GM19043 (cell line): Measurements from ENCODE around the gene PGAP6.
"Not testable (repeated sequence)": the region's sequence is repeated elsewhere in the genome, so short reads cannot be mapped to it uniquely, and the experiment has no call there.

Experiments
- ATAC-seq: cut with Tn5 transposase; IDR thresholded peaks from one replicate; pipeline ENCODE4 v1.9.1; 2021; ENCODE audit warnings: low read depth; ENCODE audit not compliant: unreplicated experiment

The PGAP6 gene, protein sequence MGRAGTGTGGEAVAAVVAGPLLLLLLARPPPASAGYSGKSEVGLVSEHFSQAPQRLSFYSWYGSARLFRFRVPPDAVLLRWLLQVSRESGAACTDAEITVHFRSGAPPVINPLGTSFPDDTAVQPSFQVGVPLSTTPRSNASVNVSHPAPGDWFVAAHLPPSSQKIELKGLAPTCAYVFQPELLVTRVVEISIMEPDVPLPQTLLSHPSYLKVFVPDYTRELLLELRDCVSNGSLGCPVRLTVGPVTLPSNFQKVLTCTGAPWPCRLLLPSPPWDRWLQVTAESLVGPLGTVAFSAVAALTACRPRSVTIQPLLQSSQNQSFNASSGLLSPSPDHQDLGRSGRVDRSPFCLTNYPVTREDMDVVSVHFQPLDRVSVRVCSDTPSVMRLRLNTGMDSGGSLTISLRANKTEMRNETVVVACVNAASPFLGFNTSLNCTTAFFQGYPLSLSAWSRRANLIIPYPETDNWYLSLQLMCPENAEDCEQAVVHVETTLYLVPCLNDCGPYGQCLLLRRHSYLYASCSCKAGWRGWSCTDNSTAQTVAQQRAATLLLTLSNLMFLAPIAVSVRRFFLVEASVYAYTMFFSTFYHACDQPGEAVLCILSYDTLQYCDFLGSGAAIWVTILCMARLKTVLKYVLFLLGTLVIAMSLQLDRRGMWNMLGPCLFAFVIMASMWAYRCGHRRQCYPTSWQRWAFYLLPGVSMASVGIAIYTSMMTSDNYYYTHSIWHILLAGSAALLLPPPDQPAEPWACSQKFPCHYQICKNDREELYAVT

DNA sequence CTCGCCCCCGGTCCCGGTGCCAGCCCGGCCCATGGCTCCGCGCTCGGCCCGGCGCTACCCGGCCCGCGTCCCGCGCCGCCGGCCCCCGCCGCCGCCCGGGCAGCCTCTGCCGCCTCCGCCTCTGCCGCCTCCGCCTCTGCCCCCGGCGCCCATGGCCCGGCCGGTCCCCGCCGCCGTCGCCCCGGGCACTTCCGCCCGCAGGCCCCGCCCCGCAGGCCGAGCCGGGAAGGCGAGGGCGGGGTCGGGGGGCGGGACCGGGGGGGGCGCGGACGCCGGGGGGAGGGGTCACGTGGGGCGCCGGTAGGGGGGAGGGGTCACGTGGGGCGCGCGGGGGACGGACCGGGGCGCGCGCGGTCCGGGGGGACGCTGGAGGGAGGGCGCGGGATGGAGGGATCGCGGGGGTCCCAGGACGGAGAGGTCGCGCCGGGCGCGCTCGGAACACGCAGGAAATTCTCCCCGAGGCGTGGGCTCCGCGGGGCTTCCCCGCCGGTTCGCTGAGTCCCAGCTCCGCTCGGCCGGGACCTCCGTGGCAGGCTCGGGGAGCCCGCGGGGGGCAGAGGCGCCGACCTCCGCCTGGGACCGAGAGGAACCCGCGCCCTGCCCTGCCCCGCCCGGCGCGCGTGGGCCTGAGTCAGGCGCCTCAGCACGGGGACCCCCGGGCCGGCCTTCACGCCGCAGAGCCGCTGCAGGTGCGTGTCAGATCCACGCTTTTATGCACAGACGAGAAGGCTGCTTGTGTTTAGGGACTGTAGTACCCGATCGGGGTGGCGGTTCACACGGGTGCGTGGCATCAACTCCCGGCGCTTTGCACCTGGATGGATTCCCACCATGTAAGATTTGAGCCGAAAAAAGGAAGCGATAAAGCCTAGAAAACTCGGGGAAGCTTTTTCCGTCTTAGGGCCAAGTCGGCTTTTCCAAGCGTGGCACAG, at the start of gene PGAP6:
TSS of gene PGAP6 (minus strand) at position 190 of the 929 bp plus-strand sequence. CDS start at position 33, 157 bp downstream.
- ATAC-seq = no peak

DNA sequence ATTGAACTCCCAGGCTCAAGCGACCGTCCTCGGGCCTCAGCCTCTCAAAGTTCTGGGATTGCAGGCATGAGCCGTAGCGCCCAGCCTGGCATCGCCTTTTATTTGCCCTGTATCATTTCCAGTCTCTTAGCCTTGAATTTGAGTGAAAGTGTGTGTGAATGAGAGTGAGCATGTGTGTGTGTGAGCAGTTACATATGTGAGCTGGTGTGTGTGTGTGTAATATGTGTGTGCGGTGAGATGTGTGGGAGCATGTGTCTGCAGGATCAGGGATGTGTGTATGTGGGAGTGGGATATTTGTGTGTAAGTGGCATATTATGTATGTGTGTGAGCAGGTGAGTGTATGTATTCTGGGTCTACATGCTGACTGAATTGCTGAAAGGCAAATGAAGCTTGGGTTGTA, 49.1 kb upstream of the PGAP6 start:
- no peak for ATAC-seq

DNA sequence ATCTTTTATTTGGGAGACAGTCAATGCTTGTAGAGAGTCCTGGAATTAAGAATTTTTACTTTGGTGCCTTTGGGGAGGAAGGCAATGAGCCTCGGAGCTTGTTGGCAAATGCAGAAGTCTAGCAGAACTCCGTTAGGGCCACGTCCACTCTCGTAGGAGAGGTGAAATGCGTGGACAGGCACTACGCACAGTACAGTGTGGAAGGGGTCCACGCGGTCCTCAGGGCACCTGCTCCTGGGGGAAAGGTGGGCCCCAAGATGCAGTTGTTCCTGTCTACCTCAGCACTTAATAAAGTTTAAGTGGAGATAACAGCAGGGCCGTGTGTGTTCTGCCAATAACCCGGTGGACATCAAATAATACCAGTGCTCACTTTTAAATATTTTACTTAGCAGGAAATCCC, 45.5 kb upstream of the PGAP6 start:
- no peak for ATAC-seq

DNA sequence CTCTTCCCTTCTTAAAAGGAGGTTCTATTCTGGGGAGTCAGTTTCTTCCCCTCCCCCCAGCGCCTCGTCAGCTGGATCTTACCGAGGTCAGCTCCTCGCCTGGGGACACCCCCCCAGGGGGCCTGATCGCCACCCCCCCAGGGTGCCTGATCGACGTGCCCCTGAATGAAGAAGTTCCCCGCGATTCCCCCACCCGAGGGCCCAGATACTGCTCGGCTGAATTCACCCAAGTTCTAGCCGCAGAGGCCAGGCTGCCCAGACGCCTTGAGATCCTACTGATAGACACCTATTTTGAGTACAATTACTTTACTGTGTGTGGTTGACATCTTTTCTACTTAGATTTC, 45.1 kb upstream of the PGAP6 start:
- ATAC-seq = no peak

DNA sequence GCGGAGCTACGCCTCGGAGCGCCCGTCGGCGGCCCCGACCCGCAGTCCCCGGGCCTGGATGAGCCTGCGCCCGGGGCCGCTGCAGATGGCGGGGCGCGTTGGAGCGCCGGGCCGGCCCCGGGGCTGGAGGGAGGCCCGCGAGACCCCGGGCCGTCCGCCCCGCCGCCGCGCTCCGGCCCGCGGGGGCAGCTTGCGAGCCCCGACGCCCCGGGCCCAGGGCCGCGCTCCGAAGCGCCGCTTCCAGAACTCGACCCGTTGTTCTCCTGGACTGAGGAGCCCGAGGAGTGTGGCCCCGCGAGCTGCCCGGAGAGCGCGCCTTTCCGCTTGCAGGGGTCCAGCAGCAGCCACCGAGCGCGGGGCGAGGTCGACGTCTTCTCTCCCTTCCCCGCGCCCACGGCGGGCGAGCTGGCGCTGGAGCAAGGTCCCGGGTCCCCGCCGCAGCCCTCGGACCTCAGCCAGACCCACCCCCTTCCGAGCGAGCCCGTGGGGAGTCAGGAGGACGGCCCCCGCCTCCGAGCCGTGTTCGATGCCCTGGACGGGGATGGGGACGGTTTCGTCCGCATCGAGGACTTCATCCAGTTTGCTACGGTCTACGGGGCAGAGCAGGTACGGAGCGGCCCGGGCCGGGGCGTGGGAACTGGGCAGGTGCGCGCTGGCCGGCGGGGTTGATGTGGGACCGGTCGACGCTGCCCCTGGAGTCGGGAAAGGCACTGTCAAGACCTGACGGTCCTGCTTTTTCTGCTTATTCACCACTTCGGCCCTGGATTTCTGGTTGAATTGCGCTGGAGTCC, 44.5 kb upstream of the PGAP6 start:
- ATAC-seq = no peak

DNA sequence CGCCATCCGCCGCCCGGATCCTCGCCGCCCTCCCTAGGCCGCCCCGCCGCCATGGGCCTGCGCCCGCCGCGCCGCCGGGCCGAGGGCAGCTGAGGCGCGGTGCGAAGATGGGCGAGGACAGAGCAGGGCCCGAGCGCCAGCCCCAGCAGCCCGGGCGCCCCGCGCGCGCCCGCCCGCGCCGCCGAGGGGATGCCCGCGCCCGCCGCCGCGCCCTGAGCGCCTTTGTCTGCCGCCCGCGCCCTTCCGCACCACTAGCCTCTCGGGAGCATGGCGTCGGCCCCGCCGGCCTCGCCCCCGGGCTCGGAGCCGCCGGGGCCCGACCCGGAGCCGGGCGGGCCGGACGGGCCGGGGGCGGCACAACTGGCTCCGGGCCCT, 43.9 kb upstream of the PGAP6 start:
- peak; percentile 31 for ATAC-seq

DNA sequence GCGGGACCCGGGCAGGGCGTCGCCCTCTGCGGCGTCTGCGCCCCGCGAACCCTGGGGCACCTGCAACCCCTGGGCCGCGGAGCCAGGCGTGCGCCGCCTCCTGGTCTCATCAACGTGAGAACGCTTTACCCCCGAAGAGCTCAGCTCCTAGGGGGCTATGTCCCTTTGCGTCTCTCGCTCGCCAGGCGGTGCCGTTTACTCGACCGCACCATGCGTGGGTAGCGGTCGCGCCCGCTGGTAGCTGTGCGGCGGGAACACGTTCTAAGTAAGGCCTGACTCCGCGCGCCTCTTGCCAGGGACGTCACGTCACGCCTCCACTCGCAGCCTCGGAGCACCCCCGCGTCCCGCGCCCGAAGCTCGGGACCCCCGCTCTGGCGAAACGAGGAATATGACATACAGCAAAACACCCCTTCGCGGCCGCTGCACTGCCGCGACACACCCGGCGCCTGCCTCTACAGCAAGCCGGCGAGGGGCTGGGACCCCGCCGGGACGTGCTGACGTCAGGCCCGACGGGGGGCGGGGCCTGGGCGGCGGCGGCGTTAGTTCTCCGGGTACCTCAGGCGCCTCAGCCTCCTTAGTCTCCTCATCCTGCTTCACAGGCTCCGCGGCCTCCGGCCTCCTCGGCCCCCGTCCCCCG, 43.4 kb upstream of the PGAP6 start, which contains the start of gene RAB11FIP3:
TSS of gene RAB11FIP3 (plus strand) at position 568 of the 637 bp plus-strand sequence. CDS start 358 bp downstream, outside the sequence.
- ATAC-seq = peak; percentile 85

DNA sequence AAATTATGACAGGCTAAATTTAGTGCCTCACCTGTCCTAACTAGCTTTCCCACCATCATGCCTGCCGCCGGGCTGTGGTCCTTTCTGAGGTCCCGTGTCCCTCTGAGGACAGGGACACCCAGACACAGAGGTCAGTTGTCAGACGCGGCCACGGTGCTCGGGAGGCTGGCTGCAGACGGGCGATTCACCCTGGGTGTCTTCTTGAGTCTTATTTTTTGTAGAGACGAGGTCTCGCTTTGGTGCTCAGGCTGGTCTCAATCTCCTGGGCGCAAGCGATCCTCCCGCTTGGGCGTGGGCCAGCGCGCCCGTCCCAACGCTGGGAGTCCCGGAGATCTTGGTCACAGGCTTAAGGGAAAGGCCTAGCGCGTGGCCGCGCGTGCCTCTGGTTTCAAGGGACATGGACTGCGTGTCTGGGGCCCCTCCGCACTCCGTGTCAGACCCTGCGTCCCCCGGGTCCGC, 42.9 kb upstream of the PGAP6 start:
- ATAC-seq = no peak

DNA sequence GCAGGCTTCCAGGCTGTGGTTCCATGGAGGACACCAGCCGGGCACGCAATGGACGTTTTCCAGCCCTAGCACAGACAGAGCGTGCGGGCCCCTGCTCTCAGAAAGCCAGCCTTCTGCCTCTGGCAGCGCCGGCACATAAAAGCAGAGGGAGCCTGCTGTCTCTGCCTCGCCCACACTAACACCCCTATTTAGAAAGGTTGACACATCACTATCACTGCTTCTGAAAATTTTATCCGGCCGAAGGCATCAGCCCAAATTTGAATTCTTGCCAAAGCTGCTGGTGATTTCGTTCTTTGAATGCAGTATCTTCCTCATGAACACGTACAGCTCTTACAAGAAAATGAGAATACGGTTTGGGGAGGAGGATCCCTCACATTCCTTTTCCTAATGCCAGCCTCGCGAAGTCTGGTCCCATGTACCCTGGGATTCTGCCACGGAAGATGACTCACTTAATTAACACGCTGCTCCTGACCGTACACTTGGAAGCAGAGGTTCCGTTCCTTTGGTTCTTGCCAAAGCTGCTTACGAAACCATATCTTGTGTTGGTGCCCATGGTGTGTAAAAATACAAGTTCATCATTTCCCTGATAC, 42.4 kb upstream of the PGAP6 start:
- ATAC-seq = no peak

DNA sequence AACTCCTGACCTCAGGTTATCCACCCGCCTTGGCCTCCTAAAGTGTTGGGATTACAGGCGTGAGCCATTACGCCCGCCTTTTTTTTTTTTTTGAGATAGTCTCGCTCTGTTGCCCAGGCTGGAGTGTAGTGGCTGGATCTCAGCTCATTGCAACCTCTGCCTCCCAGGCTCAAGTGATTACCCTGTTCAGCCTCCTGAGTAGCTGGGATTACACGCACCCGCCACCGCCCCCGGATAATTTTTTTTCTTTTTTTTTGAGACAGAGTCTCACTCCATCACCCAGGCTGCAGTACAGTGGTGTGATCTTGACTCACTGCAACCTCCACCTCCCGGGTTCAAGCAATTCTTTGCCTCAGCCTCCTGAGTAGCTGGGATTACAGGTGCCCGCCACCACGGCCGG, 40.4 kb upstream of the PGAP6 start:
- ATAC-seq = not testable (repeated sequence)

DNA sequence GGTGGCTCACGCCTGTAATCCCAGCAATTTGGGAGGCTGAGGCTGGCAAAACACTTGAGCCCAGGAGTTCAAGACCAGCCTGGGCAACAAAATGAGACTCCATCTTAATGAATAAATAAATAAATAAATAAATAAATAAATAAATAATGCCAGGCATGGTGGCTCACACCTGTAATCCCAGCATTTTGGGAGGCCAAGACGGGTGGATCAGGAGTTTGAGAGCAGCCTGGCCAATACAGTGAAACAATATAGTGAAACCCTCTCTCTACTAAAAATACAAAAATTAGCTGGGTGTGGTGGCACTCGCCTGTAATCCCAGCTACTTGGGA, 33.4 kb upstream of the PGAP6 start:
- not testable (repeated sequence) for ATAC-seq

DNA sequence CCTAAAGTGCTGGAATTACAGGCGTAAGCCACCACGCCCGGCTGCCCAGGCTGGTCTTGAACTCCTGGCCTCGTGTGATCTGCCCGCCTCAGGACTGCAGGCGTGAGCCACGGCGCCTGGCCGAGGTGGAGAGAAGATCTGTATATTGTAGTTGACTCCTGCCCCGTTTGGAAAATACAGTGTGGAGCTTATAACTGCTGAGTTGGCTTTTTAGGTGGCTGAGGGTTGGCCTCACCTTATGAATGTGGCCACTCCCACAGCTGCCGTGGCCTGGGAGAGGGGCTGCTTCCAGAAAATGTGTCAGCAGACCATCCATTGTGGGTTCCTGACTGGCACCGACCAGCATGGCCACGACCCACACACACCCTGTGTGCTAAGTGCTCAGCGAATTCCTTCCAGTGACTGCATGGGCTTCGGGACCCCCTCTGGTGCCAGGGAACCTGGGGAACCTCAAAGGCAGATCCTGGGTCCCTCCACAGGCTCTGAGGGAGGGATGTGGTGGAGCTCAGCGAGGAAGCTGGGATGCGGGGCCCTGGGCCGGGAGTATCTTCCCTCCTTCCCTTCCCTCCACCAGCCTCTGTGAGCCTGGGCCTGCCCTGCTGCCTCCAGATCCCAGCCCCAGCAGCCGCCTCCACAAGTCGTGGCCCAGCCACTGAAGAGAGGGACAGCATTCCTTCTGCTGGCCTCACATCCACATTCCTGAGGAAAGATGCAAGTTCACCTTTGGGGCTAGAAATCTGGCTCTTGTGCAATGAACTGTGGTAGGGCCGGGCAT, 32.8 kb upstream of the PGAP6 start:
- no peak for ATAC-seq

DNA sequence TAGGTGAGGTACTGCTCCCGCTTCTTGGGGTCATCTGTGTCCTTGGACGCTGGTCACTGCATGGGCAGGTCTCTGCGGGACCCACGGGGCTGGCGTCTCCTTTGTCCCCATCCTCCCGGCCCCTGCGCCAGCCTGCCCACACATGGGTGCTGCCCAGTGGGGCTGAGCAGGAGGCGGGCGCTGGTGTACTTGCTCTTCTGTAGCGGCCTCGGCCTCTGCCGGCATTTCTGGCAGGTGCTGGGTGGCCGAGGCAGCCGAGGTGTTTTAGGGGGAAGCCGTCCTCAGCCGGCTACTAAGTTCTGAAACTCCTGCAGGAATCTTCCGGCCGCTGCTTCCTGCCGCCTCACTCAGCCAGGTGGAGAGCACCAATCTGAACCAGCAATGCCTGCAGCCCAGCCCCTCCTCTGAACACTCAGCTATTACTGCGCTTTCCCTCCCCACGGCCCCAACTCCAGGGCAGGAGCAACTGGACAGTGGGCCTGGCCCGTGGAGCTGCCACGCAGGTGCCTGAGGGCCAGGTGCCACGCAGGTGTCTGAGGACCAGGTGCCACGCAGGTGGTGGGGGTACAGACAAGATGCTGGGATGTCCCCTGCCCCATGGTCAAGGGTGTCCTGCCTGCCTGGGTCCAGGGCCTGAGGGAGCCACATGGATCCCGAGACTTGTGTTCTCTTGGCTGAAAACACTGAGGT, 29.9 kb upstream of the PGAP6 start:
- ATAC-seq = no peak

DNA sequence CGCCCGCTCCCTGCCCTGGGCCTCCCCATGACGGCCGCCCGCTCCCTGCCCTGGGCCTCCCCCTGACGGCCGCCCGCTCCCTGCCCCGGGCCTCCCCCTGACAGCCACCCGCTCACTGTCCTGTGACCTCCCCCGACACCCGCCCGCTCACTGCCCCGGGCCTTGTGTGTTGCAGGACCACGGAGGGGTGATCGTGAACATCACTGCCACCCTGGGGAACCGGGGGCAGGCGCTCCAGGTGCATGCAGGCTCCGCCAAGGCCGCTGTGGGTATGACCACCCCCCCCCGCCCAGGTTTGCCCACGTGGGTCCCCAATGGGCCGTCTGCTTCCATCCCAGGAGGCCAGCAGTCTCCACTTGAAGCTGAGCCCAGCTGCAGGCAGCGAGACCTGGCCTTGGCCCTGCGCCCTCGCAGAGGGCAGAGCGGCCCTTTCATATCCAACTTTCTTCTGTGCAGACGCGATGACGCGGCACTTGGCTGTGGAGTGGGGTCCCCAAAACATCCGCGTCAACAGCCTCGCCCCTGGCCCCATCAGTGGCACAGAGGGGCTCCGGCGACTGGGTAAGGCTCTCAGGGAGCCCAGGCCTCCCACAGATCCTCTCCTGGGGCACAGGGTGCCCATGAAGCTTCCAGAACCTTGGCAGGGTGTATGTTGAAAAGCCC, 28.9 kb upstream of the PGAP6 start:
- ATAC-seq = no peak

DNA sequence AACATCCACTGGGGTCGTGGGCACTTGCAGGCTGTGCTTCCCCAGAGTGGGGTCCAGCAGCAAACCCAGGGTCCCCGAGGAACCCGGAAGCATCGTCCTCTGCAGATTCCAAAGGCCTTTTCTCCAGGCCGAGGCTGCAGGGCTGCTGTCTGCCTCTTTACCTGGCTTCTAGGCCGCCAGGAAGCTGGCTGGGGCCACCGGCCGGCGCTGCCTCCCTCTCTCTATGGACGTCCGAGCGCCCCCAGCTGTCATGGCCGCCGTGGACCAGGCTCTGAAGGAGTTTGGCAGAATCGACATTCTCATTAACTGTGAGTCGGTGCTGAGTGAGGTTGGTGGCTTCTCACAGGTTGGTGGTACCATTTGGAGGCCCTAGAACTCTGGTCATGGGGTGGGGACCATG, 25.5 kb upstream of the PGAP6 start:
- no peak for ATAC-seq

DNA sequence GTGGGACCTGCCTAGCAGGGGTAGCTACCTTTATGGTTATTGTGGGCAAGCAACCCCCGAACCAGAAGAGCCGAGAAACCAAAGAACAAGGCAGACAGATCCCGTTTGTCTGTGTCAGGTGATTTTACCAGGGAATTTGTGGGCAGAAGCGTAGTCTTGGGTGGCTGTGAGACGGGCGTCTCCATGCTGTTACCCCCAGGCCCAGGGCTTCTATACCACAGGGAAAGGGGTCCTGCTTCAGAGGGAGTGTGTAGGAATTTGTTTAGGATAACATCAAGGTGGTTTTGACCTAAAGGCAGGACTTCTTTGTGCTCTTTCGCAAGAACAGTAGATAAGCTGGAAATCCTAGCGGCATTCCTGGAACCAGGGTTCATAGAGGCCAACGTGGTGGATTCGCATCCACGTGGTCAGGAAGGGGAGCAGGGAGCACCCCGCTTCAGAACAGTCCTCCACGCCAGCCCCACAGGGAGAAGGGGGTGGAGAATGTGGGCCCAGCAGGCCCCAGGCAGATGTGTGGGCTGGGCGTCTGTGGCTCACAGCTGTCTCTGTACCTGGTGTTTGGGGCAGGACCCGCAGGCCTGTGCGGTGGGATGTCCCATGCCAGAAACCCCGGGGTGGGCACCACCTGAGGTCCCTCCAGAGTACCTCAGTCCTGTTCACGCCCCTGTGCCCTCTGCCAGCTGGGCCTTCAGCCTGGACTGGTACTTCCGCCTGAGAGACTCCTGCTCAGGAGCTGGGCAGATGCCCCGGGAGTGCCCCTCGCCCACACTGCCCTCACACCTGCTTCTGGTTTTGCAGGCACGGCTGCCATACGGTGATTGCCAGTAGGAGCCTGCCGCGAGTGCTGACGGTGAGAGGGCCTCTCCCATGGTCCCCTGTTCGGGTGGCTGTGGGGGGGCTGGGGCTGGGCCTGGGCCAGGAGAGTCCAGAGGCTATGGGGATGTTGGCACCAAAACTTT, 24.0 kb upstream of the PGAP6 start:
- ATAC-seq = no peak
